Calu3 (cell line): ENCODE data around the gene KDM3B. TPM values are rescaled to one million over a fixed set of nuclear protein-coding genes. Genes with fewer than 3 reads are reported as not detected.

Source experiments
- BruUV-seq: library from RNA; stranded (reverse); fragments of 400-500 nt; replicated peaks from 2 replicates; lab custom pipeline; 2021; lab: Mats Ljungman, UMichigan
- CTCF ChIA-PET: fragments of 300-600 bp; sonication (Branson Sonifier 250); formaldehyde crosslinking; loops from one replicate; lab custom pipeline; 2022; ENCODE audit warnings: antibody characterized with exemption; lab: Charles Lee
- DNase-seq: peaks from one replicate; pipeline ENCODE4 v3.0.0; 2022
- H3K27ac Mint-ChIP-seq: one replicate; pipeline ENCODE4 v1.8.0; 2022; ENCODE audit warnings: mixed read lengths; ENCODE audit not compliant: unreplicated experiment
- H3K27me3 Mint-ChIP-seq: one replicate; pipeline ENCODE4 v1.8.0; 2022; ENCODE audit warnings: mixed read lengths; ENCODE audit not compliant: unreplicated experiment
- H3K36me3 Mint-ChIP-seq: one replicate; pipeline ENCODE4 v1.8.0; 2022; ENCODE audit warnings: mild to moderate bottlenecking, moderate library complexity, mixed read lengths; ENCODE audit not compliant: insufficient read depth, unreplicated experiment
- H3K4me1 Mint-ChIP-seq: one replicate; pipeline ENCODE4 v1.8.0; 2022; ENCODE audit warnings: mild to moderate bottlenecking, low read depth, mixed read lengths; ENCODE audit not compliant: unreplicated experiment
- H3K4me3 Mint-ChIP-seq: one replicate; pipeline ENCODE4 v1.8.0; 2022; ENCODE audit warnings: mild to moderate bottlenecking, low read depth, moderate library complexity, mixed read lengths; ENCODE audit not compliant: unreplicated experiment
- H3K9me3 Mint-ChIP-seq: one replicate; pipeline ENCODE4 v1.8.0; 2022; ENCODE audit warnings: low read depth, mixed read lengths; ENCODE audit not compliant: unreplicated experiment
- intact Hi-C: fragments of 100-400 bp; cut with micrococcal nuclease; formaldehyde crosslinking; loops from one replicate; pipeline ENCODE4 v1.10.0; 2022; ENCODE audit not compliant: unreplicated experiment
- total RNA-seq: library from RNA; stranded (reverse); gene quantifications from 2 replicates; pipeline ENCODE4 v1.2.3, GENCODE V29; 2022
- TF ChIP-seq, protein P1 (sequence below): fragments of 200-600 bp; IDR thresholded peaks from one replicate; pipeline ENCODE4 v1.8.0; 2022; ENCODE audit warnings: antibody characterized with exemption; ENCODE audit not compliant: unreplicated experiment

The KDM3B gene
- total RNA-seq, 1 experiment from 2014 or later = 73.5 TPM

DNA sequence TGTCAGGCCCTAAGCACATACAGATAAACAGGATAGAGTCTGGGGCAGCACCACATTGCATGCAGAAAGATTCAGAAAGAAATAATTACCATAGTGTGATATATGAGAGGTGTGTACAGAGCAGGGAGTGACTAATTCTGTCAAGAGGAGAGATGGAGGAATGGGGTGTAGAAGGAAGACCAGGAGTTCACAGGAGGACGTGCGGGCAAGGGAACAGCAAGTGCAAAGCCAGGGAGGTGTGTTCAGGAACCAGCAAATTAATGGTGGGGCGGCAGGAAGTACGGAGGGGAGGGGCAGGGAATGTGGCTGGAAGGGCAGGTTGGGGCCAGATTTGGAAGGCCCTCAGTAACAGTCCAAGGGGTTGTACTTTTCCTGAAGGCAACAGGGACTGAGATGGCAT is 130.2 kb downstream of the KDM3B start:
- Mint-ChIP-seq H3K27me3 (peaks cover 7% of the 10 kb centered on the region), H3K36me3 (no peaks in the 10 kb centered on the region), H3K9me3 (no peaks in the 10 kb centered on the region), H3K27ac (no peak overlapping the region), H3K4me3 (no peak overlapping the region), H3K4me1 (peaks cover 8% of the 10 kb centered on the region)
- TF ChIP-seq, protein P1, sequence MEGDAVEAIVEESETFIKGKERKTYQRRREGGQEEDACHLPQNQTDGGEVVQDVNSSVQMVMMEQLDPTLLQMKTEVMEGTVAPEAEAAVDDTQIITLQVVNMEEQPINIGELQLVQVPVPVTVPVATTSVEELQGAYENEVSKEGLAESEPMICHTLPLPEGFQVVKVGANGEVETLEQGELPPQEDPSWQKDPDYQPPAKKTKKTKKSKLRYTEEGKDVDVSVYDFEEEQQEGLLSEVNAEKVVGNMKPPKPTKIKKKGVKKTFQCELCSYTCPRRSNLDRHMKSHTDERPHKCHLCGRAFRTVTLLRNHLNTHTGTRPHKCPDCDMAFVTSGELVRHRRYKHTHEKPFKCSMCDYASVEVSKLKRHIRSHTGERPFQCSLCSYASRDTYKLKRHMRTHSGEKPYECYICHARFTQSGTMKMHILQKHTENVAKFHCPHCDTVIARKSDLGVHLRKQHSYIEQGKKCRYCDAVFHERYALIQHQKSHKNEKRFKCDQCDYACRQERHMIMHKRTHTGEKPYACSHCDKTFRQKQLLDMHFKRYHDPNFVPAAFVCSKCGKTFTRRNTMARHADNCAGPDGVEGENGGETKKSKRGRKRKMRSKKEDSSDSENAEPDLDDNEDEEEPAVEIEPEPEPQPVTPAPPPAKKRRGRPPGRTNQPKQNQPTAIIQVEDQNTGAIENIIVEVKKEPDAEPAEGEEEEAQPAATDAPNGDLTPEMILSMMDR = no peak
- BruUV-seq = no TSS peak
- DNase-seq = no peak
- CTCF ChIA-PET = no interaction called here
- intact Hi-C loops = no loop called here

Other genes starting within 250 kb of the KDM3B start
- 3.9 and 4.0 TPM in 2 replicates for gene NME5, start 213.3 kb upstream of the KDM3B start, total RNA-seq
- 120 and 124 TPM in 2 replicates for gene BRD8, start 174.1 kb upstream of the KDM3B start, total RNA-seq
- 52.6 and 68.9 TPM in 2 replicates for gene KIF20A, start 173.6 kb upstream of the KDM3B start, total RNA-seq
- gene CDC23, start 139.4 kb upstream of the KDM3B start, total RNA-seq = 45.8 and 46.9 TPM in 2 replicates
- 0.54 and 0.83 TPM in 2 replicates for gene GFRA3, start 78.1 kb upstream of the KDM3B start, total RNA-seq
- gene CDC25C, start 20.9 kb upstream of the KDM3B start, total RNA-seq = 14.9 and 15.4 TPM in 2 replicates
- gene FAM53C, start 14.4 kb upstream of the KDM3B start, total RNA-seq = 36.1 and 38.5 TPM in 2 replicates
- gene REEP2, start 86.4 kb downstream of the KDM3B start, total RNA-seq = 2.5 and 2.7 TPM in 2 replicates
- gene EGR1, start 112.8 kb downstream of the KDM3B start, total RNA-seq = 97.0 TPM in 2 replicates
- 159 and 164 TPM in 2 replicates for gene ETF1, start 190.6 kb downstream of the KDM3B start, total RNA-seq
- gene HSPA9, start 222.7 kb downstream of the KDM3B start, total RNA-seq = 455 and 460 TPM in 2 replicates